Activated CD4-positive, CD25-positive, alpha-beta regulatory T cell treated with anti-CD3 and anti-CD28 coated beads, Interleukin-2, amount 50 U/mL, for 72 hours (primary cell): ENCODE results near the gene VAMP4.
"Not testable (repeated sequence)": the region's sequence is repeated elsewhere in the genome, so short reads cannot be mapped to it uniquely, and the experiment has no call there.

ENCODE experiments used
- DNase-seq: peaks from one replicate; pipeline ENCODE4 v3.0.0; 2021

Gene VAMP4

DNA sequence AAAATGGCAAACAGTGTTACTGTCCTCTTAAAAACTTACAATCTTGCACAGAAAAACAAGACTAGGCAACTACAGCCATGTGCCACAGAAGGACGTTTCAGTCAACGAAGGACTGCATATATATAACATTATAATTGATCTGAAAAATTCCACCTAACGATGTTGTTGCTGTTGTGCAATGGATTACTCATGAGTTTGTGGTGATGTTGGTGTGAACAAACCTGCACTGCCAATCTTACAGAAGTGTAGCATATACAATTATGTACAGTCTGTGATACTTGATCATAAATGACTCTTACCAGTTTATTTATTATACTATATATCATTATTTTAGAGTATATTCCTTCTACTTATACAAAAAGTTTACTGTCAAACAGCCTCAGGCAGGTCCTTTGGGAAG, 6.8 kb upstream of the VAMP4 start:
- no peak for DNase-seq

DNA sequence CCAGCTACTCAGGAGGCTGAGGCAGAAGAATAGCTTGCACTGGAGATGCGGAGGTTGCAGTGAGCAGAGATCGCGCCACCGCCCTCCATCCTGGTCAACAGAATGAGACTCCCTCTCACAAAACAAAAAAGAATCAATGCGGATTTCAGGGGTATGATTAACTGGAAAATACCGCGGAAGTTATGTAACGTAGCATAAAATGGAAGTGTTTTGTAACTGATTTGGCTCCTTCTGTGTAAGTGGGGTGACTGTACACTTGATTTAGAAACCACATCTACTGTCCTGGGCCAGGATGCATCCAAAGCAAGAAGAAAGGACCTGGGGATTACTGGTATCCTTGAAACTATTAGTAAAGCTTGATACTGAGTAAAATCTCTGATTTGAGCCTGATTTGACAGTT, 3.1 kb upstream of the VAMP4 start:
- no peak for DNase-seq

DNA sequence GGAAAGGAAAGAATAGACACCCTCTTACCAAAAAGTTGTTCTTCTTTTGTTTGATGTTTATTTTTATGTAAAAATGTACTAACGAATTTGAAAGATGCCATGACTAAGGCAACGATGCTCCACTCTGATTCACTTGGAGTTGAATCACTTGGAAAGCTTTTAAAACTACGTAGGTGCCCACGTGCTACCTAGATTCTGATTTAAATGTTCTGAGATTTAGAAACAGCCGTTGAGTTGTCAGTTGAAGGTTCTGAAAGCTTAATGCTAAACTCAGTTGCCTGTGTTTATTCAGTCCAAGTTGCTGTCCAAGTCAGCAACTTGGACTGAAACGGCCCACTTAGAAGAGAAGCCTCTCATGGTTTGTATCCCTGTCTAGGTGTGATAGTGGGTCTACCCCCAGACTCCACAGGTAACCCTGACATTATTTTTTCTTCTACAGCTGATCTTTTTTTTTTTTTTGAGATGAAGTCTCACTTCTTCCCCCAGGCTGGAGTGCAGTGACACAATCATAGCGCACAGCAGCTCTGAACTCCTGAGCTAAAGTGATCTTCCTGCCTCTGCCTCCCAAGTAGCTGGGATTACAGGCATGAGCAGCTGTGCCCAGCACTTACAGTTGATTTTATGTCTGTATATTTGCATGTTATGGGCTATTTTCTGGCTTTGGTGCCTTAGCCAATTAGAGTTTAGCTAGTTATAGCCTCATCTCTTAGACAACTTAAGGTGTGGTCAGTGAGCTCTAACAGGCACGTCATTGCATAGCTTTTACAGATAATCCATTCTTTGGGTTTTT, 1.4 kb upstream of the VAMP4 start:
- no peak for DNase-seq

DNA sequence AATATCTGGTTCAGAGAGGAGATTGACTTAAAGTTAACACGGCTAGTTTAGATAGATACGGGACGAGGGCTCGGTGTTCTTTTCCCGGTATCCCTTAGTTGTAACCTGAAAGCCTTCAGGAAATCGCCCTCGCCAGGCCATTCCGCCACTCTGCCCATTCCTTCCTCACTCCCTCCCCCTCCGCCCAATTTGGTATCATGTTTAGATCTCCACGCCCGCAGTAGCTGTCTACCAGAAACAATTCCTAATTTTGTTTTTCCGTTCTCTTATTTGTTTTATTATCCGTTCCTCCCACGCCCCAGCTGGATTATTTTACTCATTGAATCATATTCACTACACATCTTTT, 685 bp upstream of the VAMP4 start:
- peak; percentile 38 for DNase-seq

DNA sequence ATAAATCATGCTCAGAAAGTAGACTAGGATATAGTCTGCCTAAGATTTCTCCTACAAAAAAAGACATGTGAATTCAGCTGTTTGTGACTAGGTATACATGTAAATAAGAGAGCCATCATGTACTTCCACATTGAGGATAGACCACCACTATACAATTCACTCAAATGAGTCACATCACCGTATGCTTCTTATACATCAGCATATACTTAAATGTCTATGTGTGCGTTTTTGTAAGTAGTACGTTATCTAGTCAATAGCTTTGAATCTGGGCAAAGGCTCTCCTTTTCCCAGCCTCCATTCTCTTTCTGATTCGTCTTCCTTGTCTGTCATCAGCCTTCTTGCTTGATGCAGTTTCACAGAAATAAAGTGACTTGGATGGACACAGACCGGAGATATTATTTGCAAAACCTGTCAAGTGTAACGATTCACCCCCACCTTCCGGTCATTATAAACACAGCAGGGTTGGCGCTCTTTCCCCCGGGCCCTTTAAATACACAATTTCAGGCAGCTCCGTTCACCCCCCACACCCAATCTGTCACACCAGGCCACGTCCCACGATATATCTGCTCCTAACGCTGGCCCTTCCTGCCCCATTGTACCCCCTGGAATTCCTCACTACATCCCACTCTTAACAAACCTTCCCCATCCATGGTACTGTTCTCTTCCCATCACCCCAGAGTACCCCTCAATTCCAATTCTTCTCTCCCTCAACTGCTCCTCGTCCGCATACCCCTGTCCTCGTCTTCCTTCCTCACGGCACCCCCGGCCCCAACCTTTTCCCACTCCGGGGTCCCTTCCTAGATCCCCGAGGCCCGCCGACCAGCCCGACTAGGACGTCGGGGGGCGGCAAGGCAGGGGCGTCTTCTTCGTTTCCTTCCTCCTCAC, 636 bp downstream of the VAMP4 start:
- DNase-seq: peak; percentile 40

DNA sequence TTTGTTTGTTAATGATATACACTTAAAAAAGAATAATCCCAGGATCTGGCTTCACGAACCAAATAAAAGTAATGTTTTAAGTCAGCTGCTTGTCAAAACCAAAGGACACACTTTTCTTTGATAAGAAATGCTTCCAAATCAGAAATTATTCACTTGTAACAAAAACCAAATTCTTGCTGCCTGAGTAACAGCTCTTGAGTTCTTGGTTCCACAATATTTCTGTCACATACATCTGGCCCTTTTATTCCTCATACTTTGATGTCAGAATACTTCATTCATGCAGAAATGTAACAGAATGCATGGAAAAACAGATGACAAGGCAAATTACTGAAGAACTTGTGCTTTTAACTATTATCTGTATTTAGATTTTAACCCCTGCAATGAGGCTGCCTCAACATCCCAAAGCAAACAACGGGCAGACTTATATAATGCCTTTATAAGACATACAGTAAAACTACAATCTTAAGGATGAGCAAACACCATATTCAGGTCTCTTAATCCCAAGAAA, 1.5 kb downstream of the VAMP4 start:
- DNase-seq: no peak

DNA sequence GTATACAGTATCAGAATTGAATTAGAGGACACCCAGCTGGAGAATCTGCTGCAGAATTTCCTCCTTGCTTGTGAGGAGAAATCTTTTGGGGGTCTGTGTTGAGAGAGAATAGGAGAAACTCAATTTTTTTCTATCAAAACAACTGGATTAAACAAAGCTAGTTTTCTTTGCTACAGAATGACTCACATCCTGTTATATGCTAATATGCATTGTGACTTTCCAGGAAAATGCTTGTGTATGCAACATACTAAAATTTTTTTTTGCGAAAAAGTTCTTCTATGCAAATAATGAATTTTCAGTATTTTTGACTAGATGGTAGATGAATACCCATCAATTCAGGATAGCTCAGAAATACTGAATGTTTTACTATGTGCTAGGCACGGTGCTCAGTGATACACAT, 2.2 kb downstream of the VAMP4 start:
- DNase-seq: no peak

DNA sequence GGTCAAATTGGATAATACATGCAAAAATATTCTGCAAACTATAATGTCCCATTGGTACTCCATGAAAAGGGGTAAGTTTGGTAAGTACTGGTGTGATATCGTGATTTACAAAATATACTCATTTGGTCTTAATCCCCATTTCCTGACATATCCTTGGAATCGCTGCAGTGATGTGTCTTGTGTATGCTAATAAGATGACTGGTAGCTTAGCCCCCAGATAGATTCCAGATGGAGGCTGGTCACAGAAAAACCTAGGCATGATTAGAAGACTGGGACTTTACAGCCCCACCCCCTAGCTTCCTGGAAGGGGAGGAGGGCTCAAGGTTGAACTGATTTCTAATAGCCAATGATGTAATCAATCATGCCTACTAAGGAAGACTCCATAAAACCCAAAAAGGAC, 3.0 kb downstream of the VAMP4 start:
- DNase-seq: no peak

DNA sequence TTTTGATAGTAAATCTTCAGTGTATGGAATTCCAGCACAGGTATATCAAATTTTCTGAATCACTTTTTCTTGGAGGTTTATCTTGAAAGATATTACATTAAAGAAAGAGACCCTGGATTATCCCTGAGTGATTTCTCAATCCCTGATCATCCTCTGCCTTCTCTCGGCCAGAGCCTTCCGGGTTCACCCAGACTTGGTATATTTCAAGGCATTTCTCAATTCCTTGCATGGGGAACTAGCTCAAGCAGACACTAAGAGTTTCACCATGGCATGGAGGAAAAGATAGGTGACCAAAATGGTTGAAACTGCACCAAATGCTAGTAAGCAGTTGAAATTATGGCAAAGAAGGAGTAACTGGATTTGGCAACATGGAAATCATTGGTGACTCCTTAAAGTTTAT, 5.7 kb downstream of the VAMP4 start:
- no peak for DNase-seq

DNA sequence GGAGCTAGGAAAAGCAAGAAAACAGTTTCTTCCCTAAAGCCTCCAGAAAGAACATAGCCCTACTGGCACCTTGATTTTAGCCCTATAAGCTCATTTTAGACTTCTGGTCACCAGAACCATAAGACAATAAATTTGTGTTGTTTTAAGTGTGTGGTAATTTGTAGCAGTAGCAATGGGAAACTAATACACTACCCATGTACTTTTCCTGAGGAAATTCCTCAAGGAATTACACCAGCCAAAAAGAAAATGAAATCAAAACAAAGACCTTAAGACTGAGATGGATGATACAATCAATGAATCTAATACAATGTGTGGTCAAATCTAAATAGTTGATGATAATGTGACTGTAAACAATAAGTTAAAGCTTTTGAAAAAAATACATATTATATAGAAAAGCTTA, 11.8 kb downstream of the VAMP4 start:
- no peak for DNase-seq

DNA sequence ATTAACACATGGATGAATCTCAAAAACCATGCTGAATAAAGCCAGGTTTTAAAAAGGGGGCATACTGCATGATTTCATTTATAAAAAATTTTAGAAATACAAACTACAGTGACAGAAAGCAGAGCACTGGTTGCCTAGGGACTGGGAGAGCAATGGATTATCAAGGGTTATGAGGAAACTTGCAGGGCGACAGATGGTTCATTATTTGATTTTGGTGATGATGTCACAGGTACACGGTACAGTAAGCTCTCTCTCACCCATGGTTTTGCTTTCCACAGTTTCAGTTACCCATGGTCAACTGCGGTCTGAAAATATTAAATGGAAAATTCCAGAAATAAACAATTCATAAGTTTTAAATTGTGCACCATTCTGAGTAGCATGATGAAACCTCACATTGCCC, 14.1 kb downstream of the VAMP4 start:
- DNase-seq: no peak

DNA sequence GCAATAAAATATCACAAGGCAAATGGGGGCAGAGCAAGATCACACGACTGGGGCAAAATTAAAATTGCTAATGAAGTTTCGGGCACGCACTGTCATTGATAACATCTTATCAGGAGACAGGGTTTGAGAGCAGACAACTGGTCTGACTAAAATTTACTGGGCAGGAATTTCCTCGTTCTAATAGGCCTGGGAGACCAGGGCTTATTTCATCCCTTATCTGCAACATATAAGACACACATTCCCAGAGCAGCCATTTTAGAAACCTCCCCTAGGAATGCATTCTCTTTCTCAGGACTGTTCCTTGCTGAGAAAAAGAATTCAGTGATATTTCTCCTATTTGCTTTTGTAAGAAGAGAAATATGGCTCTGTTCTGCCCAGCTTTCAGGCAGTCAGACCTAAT, 18.7 kb downstream of the VAMP4 start:
- not testable (repeated sequence) for DNase-seq

DNA sequence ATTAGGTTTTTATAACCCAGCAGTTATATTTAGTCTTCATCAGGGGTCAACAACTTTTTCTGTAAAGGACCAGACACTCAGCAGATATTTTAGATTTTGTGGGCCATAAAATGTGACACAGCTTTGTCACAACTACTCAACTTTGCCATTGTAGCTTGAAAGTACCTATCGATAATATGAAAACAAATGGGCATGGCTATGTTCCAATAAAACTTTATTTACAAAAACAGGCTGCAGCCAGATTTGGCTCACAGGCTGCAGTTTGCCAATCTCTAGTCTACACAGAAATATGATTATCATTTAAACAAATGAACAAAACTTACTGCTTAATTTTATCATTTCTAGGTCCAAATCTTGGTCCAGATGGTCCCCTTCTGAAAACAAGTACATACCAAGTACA, 23.0 kb downstream of the VAMP4 start:
- no peak for DNase-seq

DNA sequence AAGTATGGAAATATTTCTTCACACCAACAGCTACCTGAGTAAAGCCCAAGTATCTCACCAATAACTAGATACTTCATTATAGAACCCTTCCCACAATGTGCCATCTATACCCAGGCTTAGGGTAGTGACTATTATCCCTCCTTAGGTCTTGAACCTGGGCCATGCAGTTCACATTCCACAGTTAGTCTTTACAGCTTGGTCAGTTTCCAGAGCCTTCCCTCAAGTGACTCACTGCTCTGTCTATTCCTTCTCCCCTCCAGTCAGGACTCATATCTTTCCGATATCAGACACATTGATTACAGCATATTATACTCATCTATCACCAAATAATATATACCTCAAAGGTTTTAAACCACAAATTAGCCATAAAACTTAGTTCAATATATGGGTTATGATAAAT, 23.6 kb downstream of the VAMP4 start:
- no peak for DNase-seq

DNA sequence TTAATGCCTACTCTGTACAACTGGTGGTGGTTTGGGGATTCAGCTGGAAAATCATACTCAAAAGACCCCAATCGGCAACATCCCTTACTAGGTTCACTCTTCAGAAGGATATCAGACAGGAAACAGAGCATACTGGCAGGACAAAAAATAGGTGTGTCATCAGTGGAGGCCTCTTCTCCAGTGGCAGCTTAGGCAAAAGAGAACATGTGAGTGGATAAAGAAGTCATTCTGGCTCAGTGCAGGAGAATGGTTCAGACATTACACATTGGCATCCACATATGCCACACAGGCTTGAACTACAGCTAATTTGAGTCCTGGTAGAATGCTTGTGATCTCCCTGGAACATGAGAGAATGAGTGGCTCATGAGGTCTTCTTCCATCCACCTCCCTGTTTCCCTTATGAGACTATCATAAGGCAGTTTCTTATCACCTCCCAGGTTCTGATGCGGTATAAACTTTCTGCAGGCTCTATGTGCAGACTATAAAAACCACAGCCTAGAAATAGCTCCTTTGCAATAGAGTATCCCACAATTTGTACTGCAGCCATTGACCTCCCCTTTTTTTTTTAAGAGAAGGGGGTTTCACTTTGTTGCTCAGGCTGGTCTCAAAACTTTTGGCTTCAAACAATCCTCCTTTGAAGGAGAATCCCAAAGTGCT, 24.7 kb downstream of the VAMP4 start:
- no peak for DNase-seq

DNA sequence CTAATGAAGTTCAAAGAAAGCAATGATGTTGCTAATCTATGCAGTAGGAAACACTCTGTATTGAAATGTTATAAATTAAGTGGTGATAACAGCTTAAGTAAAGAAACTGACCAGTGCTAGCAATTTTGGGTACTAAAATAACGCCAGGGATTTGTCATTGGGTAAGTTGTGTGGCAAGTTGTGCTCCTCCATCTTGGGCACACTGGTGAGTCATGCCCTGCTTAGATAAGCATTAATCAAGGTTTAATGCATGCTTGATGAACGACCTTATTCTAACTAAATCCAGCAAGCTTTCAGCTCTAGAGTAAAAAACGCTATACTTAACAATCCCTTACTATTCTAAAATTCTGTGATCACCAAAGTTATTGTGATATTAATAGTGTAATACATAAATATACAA, 25.2 kb downstream of the VAMP4 start:
- no peak for DNase-seq

DNA sequence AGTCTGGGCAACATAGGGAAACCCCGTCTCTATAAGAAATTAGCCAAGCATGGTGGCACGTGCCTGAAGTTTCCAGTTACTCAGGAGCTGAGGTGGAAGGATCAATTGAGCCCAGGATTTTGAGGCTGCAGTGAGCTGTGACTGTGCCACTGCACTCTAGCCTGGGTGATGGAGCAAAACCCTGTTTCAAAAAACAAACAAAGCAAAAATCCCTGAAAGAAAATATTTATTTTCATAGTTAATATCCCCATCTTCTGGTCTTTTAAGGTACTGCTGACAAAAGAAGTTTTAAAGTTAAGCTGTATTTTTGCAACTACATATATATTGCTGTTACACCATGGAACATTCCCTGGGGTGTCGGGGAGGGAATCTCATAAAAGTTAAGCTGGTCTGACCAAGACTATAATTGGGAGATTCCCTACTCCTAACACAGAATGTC, 26.0 kb downstream of the VAMP4 start:
- DNase-seq: no peak

DNA sequence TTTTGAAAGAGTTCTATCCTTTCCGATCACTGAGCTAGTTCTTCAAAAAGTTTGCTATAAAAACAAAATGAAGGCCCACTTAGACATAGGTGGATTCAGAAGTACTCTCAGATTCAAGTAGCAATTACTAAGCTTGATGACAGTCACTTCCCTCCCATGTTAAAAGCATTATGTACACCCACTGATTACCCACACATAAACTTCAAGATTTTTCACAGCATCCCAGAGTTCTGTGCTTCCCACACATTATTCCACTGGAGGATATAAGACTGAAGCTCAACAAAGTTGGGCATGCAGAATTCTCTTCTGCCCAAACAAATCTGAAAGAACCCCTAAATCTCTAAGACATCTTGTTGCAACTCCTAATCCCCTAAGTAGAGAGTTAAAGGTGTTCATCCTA, 29.5 kb downstream of the VAMP4 start:
- no peak for DNase-seq

DNA sequence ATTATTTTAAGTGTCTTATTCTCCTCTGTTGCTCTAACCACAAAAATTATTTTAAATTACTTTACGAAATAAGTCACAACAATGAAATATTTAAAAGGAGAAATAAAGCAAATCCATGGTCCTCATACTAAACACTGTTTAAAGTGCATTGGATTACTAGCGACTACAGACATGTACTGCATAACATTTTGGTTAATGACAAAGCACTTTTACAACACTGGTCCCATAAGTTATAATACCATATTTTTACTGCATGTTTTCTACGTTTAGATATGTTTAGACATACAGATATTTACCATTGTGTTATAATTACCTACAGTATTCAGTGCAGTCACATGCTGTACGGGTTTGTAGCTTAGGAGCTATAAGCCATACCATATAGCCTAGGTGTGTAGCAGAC, 30.2 kb downstream of the VAMP4 start:
- DNase-seq: no peak

DNA sequence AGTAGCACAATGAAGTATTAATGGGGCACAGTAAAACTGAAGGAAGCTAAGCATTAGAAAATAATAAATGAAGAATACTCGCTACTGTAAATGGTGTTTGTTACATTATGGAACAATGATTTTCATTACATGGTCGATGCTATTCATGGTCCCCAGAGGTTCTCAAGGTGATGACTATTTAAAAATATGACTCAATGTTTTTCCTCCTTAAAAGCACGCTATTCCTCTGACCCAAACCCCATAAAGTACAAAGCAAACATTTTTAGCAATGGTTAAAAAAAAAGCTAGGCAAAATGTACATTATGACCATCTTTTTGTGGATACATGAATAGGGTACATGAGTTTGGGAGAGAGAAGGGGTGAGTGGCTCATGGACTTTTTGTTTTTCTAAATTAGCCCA, 34.3 kb downstream of the VAMP4 start:
- no peak for DNase-seq

DNA sequence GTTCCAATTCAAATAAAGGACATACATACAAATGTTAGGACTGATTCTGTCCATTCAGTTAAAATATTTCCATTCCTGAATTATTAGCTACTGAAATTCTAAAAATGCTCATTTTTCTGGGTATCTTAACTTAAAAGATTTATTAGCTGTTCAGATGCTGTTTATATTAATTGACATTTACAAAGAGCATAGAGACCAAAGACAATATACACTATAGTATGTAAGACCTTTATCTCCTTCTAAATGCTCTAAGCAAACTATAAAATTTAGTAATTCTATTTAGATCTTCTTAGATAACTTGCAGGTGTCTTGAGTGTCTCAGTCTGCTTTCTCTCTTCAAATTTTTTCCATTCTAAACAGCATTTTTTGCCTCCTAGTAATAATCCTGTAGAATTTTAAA, 39.3 kb downstream of the VAMP4 start:
- no peak for DNase-seq

DNA sequence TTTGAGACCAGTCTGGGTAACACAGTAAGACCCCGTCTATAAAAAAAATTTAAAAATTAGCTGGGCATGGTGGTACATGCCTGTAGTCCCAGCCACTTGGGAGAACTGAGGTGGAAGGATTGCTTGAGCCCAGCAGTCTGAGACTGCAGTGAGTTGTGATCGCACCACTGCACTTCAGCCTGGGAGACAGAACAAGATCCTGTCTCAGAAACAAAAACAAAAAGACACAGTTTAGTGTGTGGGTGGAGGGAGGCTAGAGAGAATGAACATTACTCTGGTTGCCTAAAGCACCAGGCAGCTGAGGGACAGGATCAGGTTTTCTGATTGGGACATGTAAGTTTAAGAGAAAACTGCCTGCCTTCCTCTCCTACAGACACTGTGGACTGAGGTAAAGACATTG, 42.3 kb downstream of the VAMP4 start:
- DNase-seq: no peak

DNA sequence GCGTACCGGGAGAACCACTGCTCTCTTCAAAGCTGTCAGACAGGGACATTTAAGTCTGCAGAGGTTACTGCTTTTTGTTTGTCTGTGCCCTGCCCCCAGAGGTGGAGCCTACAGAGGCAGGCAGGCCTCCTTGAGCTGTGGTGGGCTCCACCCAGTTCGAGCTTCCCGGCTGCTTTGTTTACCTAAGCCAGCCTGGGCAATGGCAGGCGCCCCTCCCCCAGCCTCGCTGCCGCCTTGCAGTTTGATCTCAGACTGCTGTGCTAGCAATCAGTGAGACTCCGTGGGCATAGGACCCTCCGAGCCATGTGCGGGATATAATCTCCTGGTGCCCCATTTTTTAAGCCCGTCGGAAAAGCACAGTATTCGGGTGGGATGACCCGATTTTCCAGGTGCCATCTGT, 46.1 kb downstream of the VAMP4 start:
- not testable (repeated sequence) for DNase-seq

DNA sequence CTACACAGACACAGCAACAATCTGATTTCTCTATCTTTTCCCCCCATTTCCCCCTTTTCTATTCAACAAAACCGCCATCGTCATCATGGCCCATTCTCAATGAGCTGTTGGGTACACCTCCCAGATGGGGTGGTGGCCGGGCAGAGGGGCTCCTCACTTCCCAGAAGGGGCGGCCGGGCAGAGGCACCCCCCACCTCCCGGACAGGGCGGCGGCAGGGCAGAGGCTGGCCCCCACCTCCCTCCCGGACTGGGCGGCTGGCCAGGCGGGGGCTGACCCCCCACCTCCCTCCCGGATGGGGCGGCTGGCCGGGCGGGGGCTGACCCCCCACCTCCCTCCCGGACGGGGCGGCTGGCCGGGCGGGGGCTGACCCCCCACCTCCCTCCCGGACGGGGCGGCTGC, 48.3 kb downstream of the VAMP4 start:
- not testable (repeated sequence) for DNase-seq
